ENCODE results near the gene LRFN2. TPM values are rescaled to one million over a fixed set of nuclear protein-coding genes. Genes with fewer than 3 reads are reported as not detected.

LRFN2 gene
- total RNA-seq, 8 experiments from 2014 or later = 0.10 to 5.1 (median 4.2) TPM; not detected in 1

GRCh38 chr6:40477246-40478126 is 109.7 kb downstream of the LRFN2 start:
- Histone ChIP-seq H3K4me3 (no peak overlapping the region), H3K27ac (peak overlapping the region in 1 of 2 donors; percentile 49), H3K4me1 (replicated peaks in 1 of 2) (peaks cover 12 to 18% of the 10 kb centered on the region in 2 donors)
- in situ Hi-C loops (cut with MboI; ENCODE audit: low pct_unique_long_range_greater_than_20kb in 2 of 9, low sequenced_read_pairs in 9 of 9, unreplicated experiment in 9 of 9) = no loop called here
- peak; percentile 25 to 93 (median 88) for ATAC-seq (replicated peaks in 6 of 8)
- WGBS, 10 experiments = 0 to 95% (median 44%) methylated on average over 1 to 17 of the region's 19 CpGs

GRCh38 chr6:40476673-40477072 is 110.5 kb downstream of the LRFN2 start:
- Histone ChIP-seq H3K4me3 (no peak overlapping the region), H3K4me1 (replicated peaks in 1 of 2) (peaks cover 8 to 14% of the 10 kb centered on the region in 2 donors), H3K27ac (no peak overlapping the region)
- in situ Hi-C loops (cut with MboI; ENCODE audit: low pct_unique_long_range_greater_than_20kb in 2 of 9, low sequenced_read_pairs in 9 of 9, unreplicated experiment in 9 of 9) = no loop called here
- 51 to 100% (median 96%) methylated on average over 1 to 4 of the region's 6 CpGs; no CpG with 5 or more reads in 4 of the 10 experiments for WGBS, 10 experiments
- ATAC-seq (replicated peaks in 6 of 8) = no peak

GRCh38 chr6:40474937-40475336 is 112.2 kb downstream of the LRFN2 start:
- no peak overlapping the region for H3K4me3 ChIP-seq
- no peak overlapping the region for H3K27ac ChIP-seq
- ATAC-seq (replicated peaks in 6 of 8) = no peak
- in situ Hi-C loops (cut with MboI; ENCODE audit: low pct_unique_long_range_greater_than_20kb in 2 of 9, low sequenced_read_pairs in 9 of 9, unreplicated experiment in 9 of 9) = no loop called here
- peaks cover 8 to 11% of the 10 kb centered on the region in 2 donors for H3K4me1 ChIP-seq (replicated peaks in 1 of 2)
- 80 to 100% (median 80%) methylated on average over 1 of the region's 3 CpGs; no CpG with 5 or more reads in 5 of the 10 experiments for WGBS, 10 experiments

- WGBS, 10 experiments = 17 to 86% (median 54%) methylated on average over 1 to 2 of the region's 6 CpGs; no CpG with 5 or more reads in 6 of the 10 experiments
- H3K4me3 ChIP-seq = no peak overlapping the region
- H3K27ac ChIP-seq = no peak overlapping the region
- H3K4me1 ChIP-seq (replicated peaks in 1 of 2) = peaks cover 8 to 10% of the 10 kb centered on the region in 2 donors
- ATAC-seq (replicated peaks in 6 of 8) = no peak
- in situ Hi-C loops (cut with MboI; ENCODE audit: low pct_unique_long_range_greater_than_20kb in 2 of 9, low sequenced_read_pairs in 9 of 9, unreplicated experiment in 9 of 9) = no loop called here
Observed at GRCh38 chr6:40473026-40473425, 114.1 kb downstream of the LRFN2 start.

- ATAC-seq (replicated peaks in 6 of 8) = no peak
- no peak overlapping the region for H3K27ac ChIP-seq
- in situ Hi-C loops (cut with MboI; ENCODE audit: low pct_unique_long_range_greater_than_20kb in 2 of 9, low sequenced_read_pairs in 9 of 9, unreplicated experiment in 9 of 9) = no loop called here
- no peak overlapping the region for H3K4me3 ChIP-seq
- H3K4me1 ChIP-seq (replicated peaks in 1 of 2) = peaks cover 3 to 4% of the 10 kb centered on the region in 2 donors
- 20 to 90% (median 50%) methylated on average over 1 to 2 of the region's 5 CpGs; no CpG with 5 or more reads in 4 of the 10 experiments for WGBS, 10 experiments
Observed at GRCh38 chr6:40472353-40472752, 114.8 kb downstream of the LRFN2 start.

GRCh38 chr6:40471243-40471642 is 115.9 kb downstream of the LRFN2 start:
- Histone ChIP-seq H3K27ac (no peak overlapping the region), H3K4me3 (no peak overlapping the region), H3K4me1 (replicated peaks in 1 of 2) (no peaks in the 10 kb centered on the region)
- in situ Hi-C loops (cut with MboI; ENCODE audit: low pct_unique_long_range_greater_than_20kb in 2 of 9, low sequenced_read_pairs in 9 of 9, unreplicated experiment in 9 of 9) = no loop called here
- WGBS, 10 experiments = 20 to 100% (median 85%) methylated on average over 1 to 2 of the region's 4 CpGs; no CpG with 5 or more reads in 6 of the 10 experiments
- ATAC-seq (replicated peaks in 6 of 8) = no peak

- in situ Hi-C loops (cut with MboI; ENCODE audit: low pct_unique_long_range_greater_than_20kb in 2 of 9, low sequenced_read_pairs in 9 of 9, unreplicated experiment in 9 of 9) = no loop called here
- peak in 2 of 8 experiments; percentile 63 to 86 for ATAC-seq (replicated peaks in 6 of 8)
- no peak overlapping the region for H3K27ac ChIP-seq
- no peaks in the 10 kb centered on the region for H3K4me1 ChIP-seq (replicated peaks in 1 of 2)
- 40 to 88% (median 69%) methylated on average over 1 to 3 of the region's 3 CpGs; no CpG with 5 or more reads in 6 of the 10 experiments for WGBS, 10 experiments
- no peak overlapping the region for H3K4me3 ChIP-seq
Observed at GRCh38 chr6:40469323-40469722, 117.8 kb downstream of the LRFN2 start.

- no peak overlapping the region for H3K4me3 ChIP-seq
- in situ Hi-C loops (cut with MboI; ENCODE audit: low pct_unique_long_range_greater_than_20kb in 2 of 9, low sequenced_read_pairs in 9 of 9, unreplicated experiment in 9 of 9) = no loop called here
- ATAC-seq (replicated peaks in 6 of 8) = no peak
- H3K4me1 ChIP-seq (replicated peaks in 1 of 2) = no peaks in the 10 kb centered on the region
- 55 to 100% (median 87%) methylated on average over 1 to 3 of the region's 3 CpGs; no CpG with 5 or more reads in 2 of the 10 experiments for WGBS, 10 experiments
- H3K27ac ChIP-seq = no peak overlapping the region
Observed at GRCh38 chr6:40466986-40467539, 120.1 kb downstream of the LRFN2 start.

- H3K4me3 ChIP-seq = no peak overlapping the region
- H3K27ac ChIP-seq = no peak overlapping the region
- in situ Hi-C loops (cut with MboI; ENCODE audit: low pct_unique_long_range_greater_than_20kb in 2 of 9, low sequenced_read_pairs in 9 of 9, unreplicated experiment in 9 of 9) = no loop called here
- ATAC-seq (replicated peaks in 6 of 8) = peak in 2 of 8 experiments; percentile 34 to 73
- no peaks in the 10 kb centered on the region for H3K4me1 ChIP-seq (replicated peaks in 1 of 2)
- 29 to 100% (median 80%) methylated on average over 1 to 3 of the region's 3 CpGs; no CpG with 5 or more reads in 1 of the 10 experiments for WGBS, 10 experiments
Observed at GRCh38 chr6:40461643-40462042, 125.5 kb downstream of the LRFN2 start.

GRCh38 chr6:40460380-40460779 is 126.8 kb downstream of the LRFN2 start:
- in situ Hi-C loops (cut with MboI; ENCODE audit: low pct_unique_long_range_greater_than_20kb in 2 of 9, low sequenced_read_pairs in 9 of 9, unreplicated experiment in 9 of 9) = no loop called here
- WGBS, 10 experiments = 11 to 57% (median 36%) methylated on average over 1 of the region's 1 CpG; no CpG with 5 or more reads in 6 of the 10 experiments
- Histone ChIP-seq H3K4me1 (replicated peaks in 1 of 2) (no peaks in the 10 kb centered on the region), H3K27ac (no peak overlapping the region), H3K4me3 (no peak overlapping the region)
- ATAC-seq (replicated peaks in 6 of 8) = no peak

- in situ Hi-C loops (cut with MboI; ENCODE audit: low pct_unique_long_range_greater_than_20kb in 2 of 9, low sequenced_read_pairs in 9 of 9, unreplicated experiment in 9 of 9) = no loop called here
- Histone ChIP-seq H3K27ac (no peak overlapping the region), H3K4me1 (replicated peaks in 1 of 2) (no peaks in the 10 kb centered on the region), H3K4me3 (no peak overlapping the region)
- WGBS, 10 experiments = 0 to 100% (median 86%) methylated on average over 1 of the region's 1 CpG; no CpG with 5 or more reads in 3 of the 10 experiments
- no peak for ATAC-seq (replicated peaks in 6 of 8)
Observed at GRCh38 chr6:40457261-40457660, 129.9 kb downstream of the LRFN2 start.

GRCh38 chr6:40456390-40457013 is 130.7 kb downstream of the LRFN2 start:
- WGBS, 10 experiments = 0 to 100% (median 88%) methylated on average over 1 to 4 of the region's 5 CpGs; no CpG with 5 or more reads in 3 of the 10 experiments
- in situ Hi-C loops (cut with MboI; ENCODE audit: low pct_unique_long_range_greater_than_20kb in 2 of 9, low sequenced_read_pairs in 9 of 9, unreplicated experiment in 9 of 9) = no loop called here
- H3K4me1 ChIP-seq (replicated peaks in 1 of 2) = no peaks in the 10 kb centered on the region
- no peak for ATAC-seq (replicated peaks in 6 of 8)
- H3K4me3 ChIP-seq = no peak overlapping the region
- no peak overlapping the region for H3K27ac ChIP-seq
